ENCODE data around the gene SLC9A2.

SLC9A2 gene

GRCh38 chr2:102753563-102754159 is 134.3 kb downstream of the SLC9A2 start:
- no peaks in the 10 kb centered on the region for H3K4me1 ChIP-seq (ENCODE audit: control insufficient read depth, insufficient read depth, low read length)
- no peaks in the 10 kb centered on the region for H3K9me3 ChIP-seq (ENCODE audit: control insufficient read depth, low read length)
- H3K36me3 ChIP-seq (ENCODE audit: control insufficient read depth, insufficient read depth, low read length) = no peaks in the 10 kb centered on the region
- H3K9ac ChIP-seq (ENCODE audit: low read length) = no peak overlapping the region
- H3K4me3 ChIP-seq (ENCODE audit: low read length) = no peak overlapping the region
- H3K27me3 ChIP-seq (ENCODE audit: control insufficient read depth, insufficient read depth, low read length) = no peaks in the 10 kb centered on the region

DNA sequence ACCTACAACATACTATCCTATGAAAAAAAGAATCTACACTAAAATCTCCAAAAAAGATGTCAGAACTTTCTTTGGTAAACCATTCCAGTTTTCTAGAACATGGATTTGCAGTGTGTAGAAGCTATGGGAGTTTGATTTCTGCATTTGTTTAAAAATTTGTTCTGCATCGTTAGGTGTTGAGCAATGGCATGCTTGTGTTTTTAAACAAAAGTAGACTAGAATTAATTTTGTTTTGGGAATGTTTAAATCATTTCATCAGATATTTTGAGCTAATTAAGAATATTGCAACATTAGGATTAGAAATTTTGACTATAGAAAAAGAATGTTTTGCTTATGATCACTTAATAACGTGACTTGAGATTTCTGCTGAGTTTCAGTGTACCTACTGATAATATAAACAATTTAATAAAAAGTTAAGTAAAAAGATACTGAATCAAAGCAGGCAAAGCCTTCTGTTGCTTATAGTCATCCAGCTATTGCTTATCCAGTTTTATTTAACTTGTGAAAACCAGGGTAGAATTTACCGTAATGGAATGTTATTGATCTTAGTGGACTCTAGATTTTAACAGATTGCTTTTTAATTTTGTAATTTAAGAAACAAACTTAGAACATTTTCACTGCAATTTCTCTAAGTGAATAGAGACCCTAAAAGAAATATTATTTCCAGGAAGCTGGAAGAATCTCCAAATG is 135.2 kb downstream of the SLC9A2 start:
- H3K9me3 ChIP-seq (ENCODE audit: control insufficient read depth, low read length) = no peaks in the 10 kb centered on the region
- no peak overlapping the region for H3K4me3 ChIP-seq (ENCODE audit: low read length)
- no peaks in the 10 kb centered on the region for H3K36me3 ChIP-seq (ENCODE audit: control insufficient read depth, insufficient read depth, low read length)
- no peaks in the 10 kb centered on the region for H3K4me1 ChIP-seq (ENCODE audit: control insufficient read depth, insufficient read depth, low read length)
- no peak overlapping the region for H3K9ac ChIP-seq (ENCODE audit: low read length)
- no peaks in the 10 kb centered on the region for H3K27me3 ChIP-seq (ENCODE audit: control insufficient read depth, insufficient read depth, low read length)

DNA sequence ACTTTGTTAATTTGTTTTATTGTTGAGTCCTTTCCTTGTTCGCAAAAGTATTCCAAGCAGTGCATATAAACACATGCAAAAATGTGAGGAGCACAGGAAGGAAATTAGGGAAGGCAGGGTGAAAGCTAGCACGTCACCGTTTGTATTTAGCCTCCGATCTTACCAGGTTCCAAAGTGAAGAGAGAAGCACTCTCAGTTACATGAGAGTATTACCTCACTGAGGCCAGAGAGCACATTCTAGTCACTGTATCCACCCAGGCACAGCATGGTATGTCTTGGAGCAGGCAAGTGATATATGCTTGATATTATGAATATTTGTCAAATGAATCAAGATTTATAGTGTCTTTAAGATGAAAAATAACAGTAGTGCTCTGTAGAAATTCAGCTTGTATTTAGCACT is 135.9 kb downstream of the SLC9A2 start:
- H3K27me3 ChIP-seq (ENCODE audit: control insufficient read depth, insufficient read depth, low read length) = no peaks in the 10 kb centered on the region
- no peak overlapping the region for H3K9ac ChIP-seq (ENCODE audit: low read length)
- no peak overlapping the region for H3K4me3 ChIP-seq (ENCODE audit: low read length)
- H3K9me3 ChIP-seq (ENCODE audit: control insufficient read depth, low read length) = no peaks in the 10 kb centered on the region
- no peaks in the 10 kb centered on the region for H3K36me3 ChIP-seq (ENCODE audit: control insufficient read depth, insufficient read depth, low read length)
- H3K4me1 ChIP-seq (ENCODE audit: control insufficient read depth, insufficient read depth, low read length) = no peaks in the 10 kb centered on the region

- Histone ChIP-seq H3K4me3 (ENCODE audit: low read length) (no peak overlapping the region), H3K9ac (ENCODE audit: low read length) (no peak overlapping the region), H3K9me3 (ENCODE audit: control insufficient read depth, low read length) (no peaks in the 10 kb centered on the region), H3K4me1 (ENCODE audit: control insufficient read depth, insufficient read depth, low read length) (no peaks in the 10 kb centered on the region), H3K27me3 (ENCODE audit: control insufficient read depth, insufficient read depth, low read length) (no peaks in the 10 kb centered on the region), H3K36me3 (ENCODE audit: control insufficient read depth, insufficient read depth, low read length) (no peaks in the 10 kb centered on the region)
Observed at GRCh38 chr2:102758439-102758838, 139.1 kb downstream of the SLC9A2 start.
